Skeletal muscle satellite cell (primary cell): Measurements from ENCODE around the gene SYCN.

Source experiments
- H3K27me3 ChIP-seq: 2 replicates; pipeline ENCODE4 v1.7.0; 2013; ENCODE audit warnings: low read length; ENCODE audit not compliant: control insufficient read depth, insufficient read depth
- H3K36me3 ChIP-seq: 2 replicates; pipeline ENCODE4 v1.7.0; 2013; ENCODE audit warnings: mild to moderate bottlenecking, control low read depth, low read length; ENCODE audit not compliant: insufficient read depth
- H3K4me1 ChIP-seq: 2 replicates; pipeline ENCODE4 v1.7.0; 2013; ENCODE audit warnings: low read length; ENCODE audit not compliant: control insufficient read depth, insufficient read depth
- H3K4me2 ChIP-seq: 2 replicates; pipeline ENCODE4 v1.7.0; 2013; ENCODE audit warnings: mild to moderate bottlenecking, low read length
- H3K4me3 ChIP-seq: 2 replicates; pipeline ENCODE4 v1.7.0; 2013; ENCODE audit warnings: low read length
- H3K9ac ChIP-seq: 2 replicates; pipeline ENCODE4 v1.7.0; 2013; ENCODE audit warnings: mild to moderate bottlenecking, low read depth, low read length, moderate library complexity
- H3K9me3 ChIP-seq: replicated peaks from 2 replicates; pipeline ENCODE4 v1.7.0; 2013; ENCODE audit warnings: mild to moderate bottlenecking, control low read depth, low read length

SYCN gene

GRCh38 chr19:39174558-39175544 is 29.2 kb downstream of the SYCN start:
- H3K4me1 ChIP-seq = no peaks in the 10 kb centered on the region
- no peaks in the 10 kb centered on the region for H3K9me3 ChIP-seq
- no peak overlapping the region for H3K4me3 ChIP-seq
- H3K9ac ChIP-seq = no peak overlapping the region
- no peak overlapping the region for H3K4me2 ChIP-seq
- no peaks in the 10 kb centered on the region for H3K27me3 ChIP-seq
- peaks cover 25% of the 10 kb centered on the region for H3K36me3 ChIP-seq

GRCh38 chr19:39174142-39174541 is 29.9 kb downstream of the SYCN start:
- peaks cover 19% of the 10 kb centered on the region for H3K36me3 ChIP-seq
- no peaks in the 10 kb centered on the region for H3K4me1 ChIP-seq
- no peak overlapping the region for H3K9ac ChIP-seq
- H3K4me2 ChIP-seq = no peak overlapping the region
- H3K9me3 ChIP-seq = no peaks in the 10 kb centered on the region
- no peak overlapping the region for H3K4me3 ChIP-seq
- H3K27me3 ChIP-seq = no peaks in the 10 kb centered on the region

- Histone ChIP-seq H3K36me3 (peaks cover 16% of the 10 kb centered on the region), H3K9me3 (no peaks in the 10 kb centered on the region), H3K27me3 (no peaks in the 10 kb centered on the region), H3K4me1 (no peaks in the 10 kb centered on the region), H3K4me2 (no peak overlapping the region), H3K9ac (no peak overlapping the region), H3K4me3 (no peak overlapping the region)
Measured at GRCh38 chr19:39173502-39173991, 30.5 kb downstream of the SYCN start.

DNA sequence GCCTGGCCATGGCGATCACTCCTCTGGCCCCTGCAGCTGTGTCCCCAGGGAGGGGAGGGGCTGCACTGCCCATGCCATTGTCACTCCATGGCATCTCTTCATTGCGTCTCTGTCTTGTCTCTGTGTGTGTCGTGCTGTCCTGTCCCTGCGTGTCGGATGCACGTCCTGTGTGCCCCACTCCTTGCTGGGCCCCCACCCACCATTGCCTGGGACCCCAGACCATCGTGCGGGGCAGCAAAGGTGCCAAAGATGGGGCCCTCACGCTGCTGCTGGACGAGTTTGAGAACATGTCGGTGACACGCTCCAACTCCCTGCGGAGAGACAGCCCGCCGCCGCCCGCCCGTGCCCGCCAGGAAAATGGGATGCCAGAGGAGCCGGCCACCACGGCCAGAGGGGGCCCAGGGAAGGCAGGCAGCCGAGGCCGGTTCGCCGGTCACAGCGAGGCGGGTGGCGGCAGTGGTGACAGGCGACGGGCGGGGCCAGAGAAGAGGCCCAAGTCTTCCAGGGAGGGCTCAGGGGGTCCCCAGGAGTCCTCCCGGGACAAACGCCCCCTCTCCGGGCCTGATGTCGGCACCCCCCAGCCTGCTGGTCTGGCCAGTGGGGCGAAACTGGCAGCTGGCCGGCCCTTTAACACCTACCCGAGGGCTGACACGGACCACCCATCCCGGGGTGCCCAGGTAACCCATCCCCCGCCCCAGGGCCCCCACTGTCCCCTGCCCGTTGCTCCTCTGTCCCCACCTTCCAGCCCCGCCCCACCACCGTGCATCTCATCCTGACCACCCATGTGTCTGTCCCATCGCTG is 31.2 kb downstream of the SYCN start:
- no peak overlapping the region for H3K4me2 ChIP-seq
- peaks cover 16% of the 10 kb centered on the region for H3K36me3 ChIP-seq
- H3K27me3 ChIP-seq = no peaks in the 10 kb centered on the region
- H3K9ac ChIP-seq = no peak overlapping the region
- H3K4me1 ChIP-seq = no peaks in the 10 kb centered on the region
- no peaks in the 10 kb centered on the region for H3K9me3 ChIP-seq
- H3K4me3 ChIP-seq = no peak overlapping the region

- no peaks in the 10 kb centered on the region for H3K4me1 ChIP-seq
- H3K4me3 ChIP-seq = no peak overlapping the region
- H3K9ac ChIP-seq = no peak overlapping the region
- H3K36me3 ChIP-seq = peaks cover 13% of the 10 kb centered on the region
- H3K27me3 ChIP-seq = no peaks in the 10 kb centered on the region
- no peak overlapping the region for H3K4me2 ChIP-seq
- no peaks in the 10 kb centered on the region for H3K9me3 ChIP-seq
Measured at GRCh38 chr19:39171479-39172465, 32.3 kb downstream of the SYCN start.

GRCh38 chr19:39170386-39171231 is 33.5 kb downstream of the SYCN start:
- Histone ChIP-seq H3K4me3 (no peak overlapping the region), H3K9ac (no peak overlapping the region), H3K4me2 (no peak overlapping the region), H3K9me3 (no peaks in the 10 kb centered on the region), H3K36me3 (peaks cover 6% of the 10 kb centered on the region), H3K27me3 (no peaks in the 10 kb centered on the region), H3K4me1 (no peaks in the 10 kb centered on the region)

GRCh38 chr19:39169143-39169810 is 34.8 kb downstream of the SYCN start:
- H3K36me3 ChIP-seq = no peaks in the 10 kb centered on the region
- no peak overlapping the region for H3K4me3 ChIP-seq
- no peak overlapping the region for H3K4me2 ChIP-seq
- no peaks in the 10 kb centered on the region for H3K9me3 ChIP-seq
- no peaks in the 10 kb centered on the region for H3K27me3 ChIP-seq
- no peaks in the 10 kb centered on the region for H3K4me1 ChIP-seq
- no peak overlapping the region for H3K9ac ChIP-seq

DNA sequence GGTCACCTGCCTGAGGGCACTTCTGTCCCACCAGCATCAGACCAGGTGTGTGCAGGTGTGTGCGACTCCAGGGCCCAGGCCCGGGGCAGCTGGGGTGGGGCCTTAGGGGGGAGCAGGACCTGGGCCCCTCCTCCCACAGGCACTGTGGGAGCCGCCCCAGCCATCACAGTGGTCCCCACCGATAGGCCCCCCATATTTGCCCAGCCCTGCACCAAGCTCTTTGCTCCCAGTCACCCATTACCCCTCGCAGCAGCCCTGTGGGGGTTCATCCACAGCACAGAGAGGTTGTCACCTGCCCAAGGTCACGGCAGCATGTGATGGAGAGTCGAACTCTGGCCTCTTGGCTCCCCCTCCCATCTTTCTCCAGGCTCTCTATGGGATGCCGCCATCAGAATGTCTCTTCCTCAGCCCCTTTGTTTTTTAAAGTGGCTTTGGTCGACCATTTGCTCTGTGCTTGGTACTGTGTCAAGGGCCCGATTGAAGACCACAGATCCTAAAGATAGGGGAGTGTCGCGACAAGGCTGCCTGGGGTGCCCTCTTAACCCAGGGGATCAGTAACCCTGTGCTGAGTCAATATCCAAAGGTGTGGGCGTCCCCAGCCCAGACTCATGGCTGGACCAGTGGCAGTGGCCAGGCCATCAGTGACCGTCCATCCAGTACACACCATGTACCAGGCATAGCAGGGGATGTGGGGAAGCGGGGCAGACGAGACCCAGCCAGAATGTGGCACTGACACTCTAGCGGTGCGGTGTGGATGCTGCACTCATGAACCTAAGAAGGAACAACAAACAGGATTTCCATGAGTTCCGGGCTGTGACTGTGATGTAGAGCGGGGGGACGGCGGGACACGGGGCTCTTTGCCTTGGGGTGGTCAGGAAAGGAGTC is 35.6 kb downstream of the SYCN start:
- Histone ChIP-seq H3K27me3 (no peaks in the 10 kb centered on the region), H3K9ac (no peak overlapping the region), H3K4me3 (no peak overlapping the region), H3K4me1 (no peaks in the 10 kb centered on the region), H3K4me2 (no peak overlapping the region), H3K9me3 (no peaks in the 10 kb centered on the region), H3K36me3 (no peaks in the 10 kb centered on the region)

- Histone ChIP-seq H3K36me3 (no peaks in the 10 kb centered on the region), H3K9me3 (no peaks in the 10 kb centered on the region), H3K27me3 (no peaks in the 10 kb centered on the region), H3K4me3 (no peak overlapping the region), H3K4me2 (no peak overlapping the region), H3K9ac (no peak overlapping the region), H3K4me1 (no peaks in the 10 kb centered on the region)
Measured at GRCh38 chr19:39167461-39168257, 36.4 kb downstream of the SYCN start.
